ENCODE results near the gene ARID1A.
"Not testable (repeated sequence)": the region's sequence is repeated elsewhere in the genome, so short reads cannot be mapped to it uniquely, and the experiment has no call there.

ARID1A gene

DNA sequence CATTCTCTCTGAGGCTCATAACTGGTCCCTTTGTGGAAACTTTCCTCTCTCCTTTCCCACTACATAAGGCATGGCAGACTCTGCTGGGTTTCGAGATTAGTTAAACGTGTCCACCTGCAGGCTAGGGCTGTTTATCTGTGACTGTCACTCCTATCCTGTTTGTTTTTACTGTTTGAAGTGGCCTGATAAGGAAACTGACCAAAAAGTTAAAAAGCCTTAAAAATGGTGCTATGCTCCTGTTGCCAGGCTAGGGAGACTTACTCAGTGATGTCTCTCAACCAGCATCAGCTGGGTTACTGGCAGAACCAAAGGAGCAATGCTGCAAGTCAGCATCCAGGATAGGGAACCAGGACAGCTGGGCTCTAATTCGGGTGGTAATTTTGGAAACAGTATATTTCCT, 95.8 kb downstream of the ARID1A start:
- Histone ChIP-seq H3K27me3 (ENCODE audit: control insufficient read depth in 1 of 2, insufficient read depth in 2 of 2, low read length in 2 of 2) (no peaks in the 10 kb centered on the region), H3K4me3 (ENCODE audit: low read depth in 1 of 2, low read length in 2 of 2) (no peak overlapping the region), H3K27ac (ENCODE audit: low read depth, low read length) (no peak overlapping the region), H3K4me1 (ENCODE audit: control insufficient read depth in 1 of 2, insufficient read depth in 2 of 2, low read length in 2 of 2) (peaks cover 8 to 17% of the 10 kb centered on the region in 2 donors), H3K9me3 (ENCODE audit: control insufficient read depth in 1 of 2, low read length in 2 of 2) (no peaks in the 10 kb centered on the region), H3K36me3 (ENCODE audit: control insufficient read depth in 1 of 2, insufficient read depth in 2 of 2, low read length in 2 of 2) (peaks cover 0 to 17% of the 10 kb centered on the region in 2 donors), H3K9ac (ENCODE audit: low read depth in 1 of 2, low read length in 2 of 2) (no peak overlapping the region)

DNA sequence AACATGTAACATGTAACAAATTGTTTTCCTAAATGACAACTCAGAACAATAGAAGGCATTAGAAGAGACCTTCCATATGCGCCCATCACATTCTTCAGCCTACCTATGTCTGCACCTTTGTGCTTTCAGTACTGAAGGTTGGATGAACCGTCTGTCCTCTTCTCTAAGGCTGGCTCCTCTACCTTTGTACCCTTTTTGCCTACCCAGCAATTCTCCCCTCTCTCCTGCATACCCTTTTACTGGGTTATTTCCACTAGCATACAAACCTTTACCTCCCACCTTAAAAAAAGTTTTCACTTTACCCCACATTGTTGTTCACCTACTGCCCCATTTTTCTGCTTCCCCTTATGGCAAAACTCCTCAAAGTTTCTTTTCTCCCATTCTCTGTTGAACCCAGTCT, 97.1 kb downstream of the ARID1A start:
- Histone ChIP-seq H3K4me3 (ENCODE audit: low read depth in 1 of 2, low read length in 2 of 2) (no peak overlapping the region), H3K9ac (ENCODE audit: low read depth in 1 of 2, low read length in 2 of 2) (no peak overlapping the region), H3K27me3 (ENCODE audit: control insufficient read depth in 1 of 2, insufficient read depth in 2 of 2, low read length in 2 of 2) (no peaks in the 10 kb centered on the region), H3K27ac (ENCODE audit: low read depth, low read length) (no peak overlapping the region), H3K4me1 (ENCODE audit: control insufficient read depth in 1 of 2, insufficient read depth in 2 of 2, low read length in 2 of 2) (peaks cover 0 to 8% of the 10 kb centered on the region in 2 donors), H3K9me3 (ENCODE audit: control insufficient read depth in 1 of 2, low read length in 2 of 2) (no peaks in the 10 kb centered on the region), H3K36me3 (ENCODE audit: control insufficient read depth in 1 of 2, insufficient read depth in 2 of 2, low read length in 2 of 2) (peaks cover 3 to 17% of the 10 kb centered on the region in 2 donors)

DNA sequence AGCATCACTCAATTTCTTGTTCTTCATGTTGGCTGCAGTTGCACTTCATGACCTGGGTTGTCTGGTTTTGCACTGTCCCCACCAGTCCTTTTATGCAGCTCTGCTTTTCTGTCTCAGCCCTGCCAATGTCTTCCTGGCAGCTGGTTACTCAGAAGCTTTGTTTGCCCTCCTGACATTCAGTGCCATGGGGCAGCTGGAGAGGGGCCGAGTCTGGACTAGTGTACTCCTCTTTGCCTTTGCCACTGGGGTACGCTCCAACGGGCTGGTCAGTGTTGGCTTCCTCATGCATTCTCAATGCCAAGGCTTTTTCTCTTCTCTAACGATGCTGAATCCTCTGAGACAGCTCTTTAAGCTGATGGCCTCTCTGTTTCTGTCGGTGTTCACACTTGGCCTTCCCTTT, 98.6 kb downstream of the ARID1A start:
- Histone ChIP-seq H3K27ac (ENCODE audit: low read depth, low read length) (no peak overlapping the region), H3K9me3 (ENCODE audit: control insufficient read depth in 1 of 2, low read length in 2 of 2) (no peaks in the 10 kb centered on the region), H3K4me3 (ENCODE audit: low read depth in 1 of 2, low read length in 2 of 2) (no peak overlapping the region), H3K36me3 (ENCODE audit: control insufficient read depth in 1 of 2, insufficient read depth in 2 of 2, low read length in 2 of 2) (peaks cover 3 to 17% of the 10 kb centered on the region in 2 donors), H3K9ac (ENCODE audit: low read depth in 1 of 2, low read length in 2 of 2) (no peak overlapping the region), H3K4me1 (ENCODE audit: control insufficient read depth in 1 of 2, insufficient read depth in 2 of 2, low read length in 2 of 2) (peaks cover 0 to 1% of the 10 kb centered on the region in 2 donors), H3K27me3 (ENCODE audit: control insufficient read depth in 1 of 2, insufficient read depth in 2 of 2, low read length in 2 of 2) (no peaks in the 10 kb centered on the region)

DNA sequence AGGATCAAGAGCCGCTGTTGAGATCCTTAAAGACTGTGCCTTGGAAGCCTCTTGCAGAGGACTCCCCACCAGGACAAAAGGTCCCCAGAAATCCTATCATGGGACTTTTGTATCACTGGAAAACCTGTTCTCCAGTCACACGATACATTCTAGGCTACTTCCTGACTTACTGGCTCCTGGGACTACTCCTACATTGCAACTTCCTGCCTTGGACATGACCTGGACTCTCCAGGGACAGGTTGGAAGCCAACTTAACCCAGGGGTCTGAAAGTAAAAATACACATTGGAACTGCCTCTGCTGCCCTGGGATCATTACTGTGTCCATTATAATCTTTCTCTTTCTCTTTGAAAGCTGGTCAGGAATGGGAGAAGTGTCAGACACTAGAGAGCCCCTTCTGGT, 101.8 kb downstream of the ARID1A start:
- Histone ChIP-seq H3K9ac (ENCODE audit: low read depth in 1 of 2, low read length in 2 of 2) (no peak overlapping the region), H3K4me1 (ENCODE audit: control insufficient read depth in 1 of 2, insufficient read depth in 2 of 2, low read length in 2 of 2) (peaks cover 4 to 8% of the 10 kb centered on the region in 2 donors), H3K9me3 (ENCODE audit: control insufficient read depth in 1 of 2, low read length in 2 of 2) (no peaks in the 10 kb centered on the region), H3K27ac (ENCODE audit: low read depth, low read length) (no peak overlapping the region), H3K36me3 (ENCODE audit: control insufficient read depth in 1 of 2, insufficient read depth in 2 of 2, low read length in 2 of 2) (peaks cover 3 to 14% of the 10 kb centered on the region in 2 donors), H3K4me3 (ENCODE audit: low read depth in 1 of 2, low read length in 2 of 2) (no peak overlapping the region), H3K27me3 (ENCODE audit: control insufficient read depth in 1 of 2, insufficient read depth in 2 of 2, low read length in 2 of 2) (no peaks in the 10 kb centered on the region)

DNA sequence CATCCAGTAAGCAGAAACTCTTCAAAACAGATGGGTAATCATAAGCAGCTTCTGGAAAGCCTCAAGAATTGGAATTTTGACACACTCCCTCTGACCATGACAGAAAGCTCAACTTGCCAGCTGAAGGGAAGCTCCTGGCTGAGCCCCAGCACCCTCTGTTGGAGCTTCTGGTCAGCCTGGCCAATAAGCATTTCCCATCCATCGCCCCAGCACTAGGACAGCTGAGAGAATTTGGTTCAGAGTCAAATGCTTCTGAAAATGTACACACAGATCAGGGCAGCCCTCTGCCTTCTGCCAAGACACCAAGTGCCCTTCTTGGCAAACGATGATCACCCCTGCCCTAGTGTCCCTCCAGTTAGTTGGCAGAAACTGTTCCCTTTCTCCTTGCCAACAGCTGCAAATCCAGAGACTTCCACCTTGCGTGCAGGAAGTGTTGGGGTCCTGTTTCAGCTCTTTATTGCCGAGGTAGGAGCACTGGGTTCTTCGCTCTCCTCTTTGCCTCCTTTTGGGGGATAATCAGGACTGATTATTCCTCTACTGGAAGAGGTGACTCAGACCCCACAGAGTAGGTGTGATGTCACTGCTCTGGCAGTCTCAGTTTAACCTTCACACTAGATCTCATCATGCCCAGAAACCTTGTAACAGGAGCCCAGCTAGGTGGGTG, 103.8 kb downstream of the ARID1A start:
- no peak overlapping the region for H3K27ac ChIP-seq (ENCODE audit: low read depth, low read length)
- H3K36me3 ChIP-seq (ENCODE audit: control insufficient read depth in 1 of 2, insufficient read depth in 2 of 2, low read length in 2 of 2), result peaks cover 3 to 7% of the 10 kb centered on the region in 2 donors
- H3K9ac ChIP-seq (ENCODE audit: low read depth in 1 of 2, low read length in 2 of 2), result peak overlapping the region in 1 of 2 donors; percentile 0
- H3K27me3 ChIP-seq (ENCODE audit: control insufficient read depth in 1 of 2, insufficient read depth in 2 of 2, low read length in 2 of 2), result no peaks in the 10 kb centered on the region
- peaks cover 4 to 8% of the 10 kb centered on the region in 2 donors for H3K4me1 ChIP-seq (ENCODE audit: control insufficient read depth in 1 of 2, insufficient read depth in 2 of 2, low read length in 2 of 2)
- no peaks in the 10 kb centered on the region for H3K9me3 ChIP-seq (ENCODE audit: control insufficient read depth in 1 of 2, low read length in 2 of 2)
- no peak overlapping the region for H3K4me3 ChIP-seq (ENCODE audit: low read depth in 1 of 2, low read length in 2 of 2)

DNA sequence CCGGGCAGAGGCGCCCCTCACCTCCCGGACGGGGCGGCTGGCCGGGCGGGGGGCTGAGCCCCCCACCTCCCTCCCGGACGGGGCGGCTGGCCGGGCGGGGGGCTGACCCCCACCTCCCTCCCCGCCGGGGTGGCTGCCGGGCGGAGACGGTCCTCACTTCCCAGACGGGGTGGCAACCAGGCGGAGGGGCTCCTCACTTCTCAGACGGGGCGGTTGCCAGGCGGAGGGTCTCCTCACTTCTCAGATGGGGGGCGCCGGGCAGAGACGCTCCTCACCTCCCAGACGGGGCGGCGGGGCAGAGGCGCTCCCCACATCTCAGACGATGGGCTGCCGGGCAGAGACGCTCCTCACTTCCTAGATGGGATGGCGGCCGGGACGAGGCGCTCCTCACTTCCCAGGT, 108.1 kb downstream of the ARID1A start:
- not testable (repeated sequence) for H3K9ac ChIP-seq (ENCODE audit: low read depth in 1 of 2, low read length in 2 of 2); H3K4me3 ChIP-seq (ENCODE audit: low read depth in 1 of 2, low read length in 2 of 2)

DNA sequence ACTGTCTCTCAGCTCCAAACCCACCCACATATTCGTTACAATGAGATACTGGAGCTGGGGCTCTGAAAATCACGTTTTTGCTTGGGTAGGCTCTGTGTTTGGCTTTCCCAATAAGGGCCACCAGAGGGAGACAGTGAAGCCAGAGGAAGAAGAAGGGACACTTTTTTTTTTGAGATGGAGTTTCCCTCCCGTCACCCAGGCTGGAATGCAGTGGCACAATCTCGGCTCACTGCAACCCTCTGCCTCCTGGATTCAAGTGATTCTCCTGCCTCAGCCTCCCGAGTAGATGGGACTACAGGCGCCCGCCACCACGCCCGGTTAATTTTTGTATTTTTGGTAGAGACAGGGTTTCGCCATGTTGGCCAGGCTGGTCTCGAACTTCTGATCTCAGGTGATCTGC, 114.3 kb downstream of the ARID1A start:
- not testable (repeated sequence) for H3K9ac ChIP-seq (ENCODE audit: low read depth in 1 of 2, low read length in 2 of 2); H3K36me3 ChIP-seq (ENCODE audit: control insufficient read depth in 1 of 2, insufficient read depth in 2 of 2, low read length in 2 of 2); H3K4me1 ChIP-seq (ENCODE audit: control insufficient read depth in 1 of 2, insufficient read depth in 2 of 2, low read length in 2 of 2); H3K9me3 ChIP-seq (ENCODE audit: control insufficient read depth in 1 of 2, low read length in 2 of 2); H3K27me3 ChIP-seq (ENCODE audit: control insufficient read depth in 1 of 2, insufficient read depth in 2 of 2, low read length in 2 of 2); H3K27ac ChIP-seq (ENCODE audit: low read depth, low read length); H3K4me3 ChIP-seq (ENCODE audit: low read depth in 1 of 2, low read length in 2 of 2)

More for the DNA sequence above, 108.1 kb downstream of the ARID1A start:
- not testable (repeated sequence) for H3K36me3 ChIP-seq (ENCODE audit: control insufficient read depth in 1 of 2, insufficient read depth in 2 of 2, low read length in 2 of 2); H3K27ac ChIP-seq (ENCODE audit: low read depth, low read length); H3K27me3 ChIP-seq (ENCODE audit: control insufficient read depth in 1 of 2, insufficient read depth in 2 of 2, low read length in 2 of 2); H3K9me3 ChIP-seq (ENCODE audit: control insufficient read depth in 1 of 2, low read length in 2 of 2); H3K4me1 ChIP-seq (ENCODE audit: control insufficient read depth in 1 of 2, insufficient read depth in 2 of 2, low read length in 2 of 2)

DNA sequence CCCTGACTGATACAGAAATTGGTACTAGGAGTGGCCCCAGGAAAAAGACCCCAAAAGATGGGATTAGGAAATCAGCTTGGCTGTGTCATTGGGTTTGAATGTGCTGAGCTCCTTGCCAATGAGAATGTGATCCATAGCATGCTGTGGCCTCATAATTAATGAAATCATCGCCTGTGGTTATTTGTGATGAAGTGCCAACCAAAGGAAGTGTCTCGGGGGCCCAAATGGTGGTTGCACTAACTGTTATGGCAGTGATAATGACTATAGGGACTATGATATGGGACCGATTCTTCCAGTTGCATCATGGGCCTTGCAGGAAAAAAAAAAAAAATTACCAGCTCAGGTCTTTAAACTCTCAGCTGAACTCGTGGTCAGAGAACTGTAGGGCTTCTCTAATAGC, 115.2 kb downstream of the ARID1A start:
- Histone ChIP-seq H3K9ac (ENCODE audit: low read depth in 1 of 2, low read length in 2 of 2) (no peak overlapping the region), H3K9me3 (ENCODE audit: control insufficient read depth in 1 of 2, low read length in 2 of 2) (no peaks in the 10 kb centered on the region), H3K4me1 (ENCODE audit: control insufficient read depth in 1 of 2, insufficient read depth in 2 of 2, low read length in 2 of 2) (no peaks in the 10 kb centered on the region), H3K4me3 (ENCODE audit: low read depth in 1 of 2, low read length in 2 of 2) (no peak overlapping the region), H3K27ac (ENCODE audit: low read depth, low read length) (no peak overlapping the region), H3K36me3 (ENCODE audit: control insufficient read depth in 1 of 2, insufficient read depth in 2 of 2, low read length in 2 of 2) (no peaks in the 10 kb centered on the region), H3K27me3 (ENCODE audit: control insufficient read depth in 1 of 2, insufficient read depth in 2 of 2, low read length in 2 of 2) (no peaks in the 10 kb centered on the region)

DNA sequence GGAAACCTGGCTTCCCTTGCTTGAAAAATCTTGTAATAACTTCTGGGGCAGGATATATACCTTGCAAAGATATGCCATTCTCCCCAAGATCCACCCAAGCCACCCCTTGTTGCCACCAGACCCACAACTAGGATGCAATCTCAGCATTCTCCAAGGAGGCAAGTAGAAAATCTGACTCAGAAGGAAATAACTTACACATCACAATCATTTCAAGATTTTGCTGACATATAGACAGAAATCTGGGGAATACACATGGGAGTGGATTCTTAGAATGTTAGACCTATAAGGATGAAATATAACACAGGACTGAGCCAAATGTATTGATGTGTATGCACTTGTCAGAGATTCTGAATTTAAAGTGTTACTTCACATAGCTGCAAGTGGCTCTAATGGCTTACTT, 115.9 kb downstream of the ARID1A start:
- Histone ChIP-seq H3K9ac (ENCODE audit: low read depth in 1 of 2, low read length in 2 of 2) (peak overlapping the region in 1 of 2 donors; percentile 23), H3K4me3 (ENCODE audit: low read depth in 1 of 2, low read length in 2 of 2) (no peak overlapping the region), H3K4me1 (ENCODE audit: control insufficient read depth in 1 of 2, insufficient read depth in 2 of 2, low read length in 2 of 2) (no peaks in the 10 kb centered on the region), H3K27me3 (ENCODE audit: control insufficient read depth in 1 of 2, insufficient read depth in 2 of 2, low read length in 2 of 2) (no peaks in the 10 kb centered on the region), H3K36me3 (ENCODE audit: control insufficient read depth in 1 of 2, insufficient read depth in 2 of 2, low read length in 2 of 2) (no peaks in the 10 kb centered on the region), H3K27ac (ENCODE audit: low read depth, low read length) (no peak overlapping the region), H3K9me3 (ENCODE audit: control insufficient read depth in 1 of 2, low read length in 2 of 2) (no peaks in the 10 kb centered on the region)

DNA sequence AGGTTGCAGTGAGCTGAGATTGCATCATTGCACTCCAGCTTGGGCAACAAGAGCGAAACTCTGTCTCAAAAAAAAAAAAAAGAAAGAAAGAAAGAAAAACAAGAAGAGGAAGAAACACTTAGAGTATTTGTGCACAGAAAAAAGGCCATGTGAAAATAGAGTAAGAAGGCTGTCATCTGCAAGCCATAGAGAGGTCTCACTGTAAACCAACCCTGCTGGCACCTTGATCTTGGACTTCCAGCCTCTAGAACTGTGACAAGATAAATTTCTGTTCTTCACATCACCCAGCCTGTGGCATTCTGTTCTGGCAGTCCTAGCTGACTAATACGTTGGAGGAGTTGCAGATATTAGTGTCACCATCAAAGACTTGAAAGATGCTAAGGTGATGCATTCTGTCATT, 118.6 kb downstream of the ARID1A start:
- no peaks in the 10 kb centered on the region for H3K27me3 ChIP-seq (ENCODE audit: control insufficient read depth in 1 of 2, insufficient read depth in 2 of 2, low read length in 2 of 2)
- H3K9ac ChIP-seq (ENCODE audit: low read depth in 1 of 2, low read length in 2 of 2), result no peak overlapping the region
- no peak overlapping the region for H3K4me3 ChIP-seq (ENCODE audit: low read depth in 1 of 2, low read length in 2 of 2)
- no peaks in the 10 kb centered on the region for H3K36me3 ChIP-seq (ENCODE audit: control insufficient read depth in 1 of 2, insufficient read depth in 2 of 2, low read length in 2 of 2)
- no peak overlapping the region for H3K27ac ChIP-seq (ENCODE audit: low read depth, low read length)
- no peaks in the 10 kb centered on the region for H3K4me1 ChIP-seq (ENCODE audit: control insufficient read depth in 1 of 2, insufficient read depth in 2 of 2, low read length in 2 of 2)
- no peaks in the 10 kb centered on the region for H3K9me3 ChIP-seq (ENCODE audit: control insufficient read depth in 1 of 2, low read length in 2 of 2)

DNA sequence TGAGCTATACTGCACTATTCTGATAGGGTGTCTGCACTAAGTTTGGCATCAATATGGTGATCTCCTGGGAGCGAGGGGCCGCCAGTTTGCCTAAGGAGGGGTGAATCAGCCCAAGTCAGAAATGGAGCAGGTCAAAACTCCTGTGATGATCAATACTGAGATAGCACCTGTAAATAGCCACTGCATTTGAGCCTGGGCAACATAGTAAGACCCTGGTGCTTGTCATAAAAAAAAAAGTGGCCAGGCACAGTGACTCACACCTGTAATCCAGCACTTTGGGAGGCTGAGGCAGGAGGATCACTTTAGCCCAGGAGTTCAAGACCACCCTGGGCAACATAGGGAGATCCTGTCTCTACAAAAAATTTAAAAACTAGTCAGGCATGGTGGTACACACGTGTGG, 119.1 kb downstream of the ARID1A start:
- H3K4me1 ChIP-seq (ENCODE audit: control insufficient read depth in 1 of 2, insufficient read depth in 2 of 2, low read length in 2 of 2), result no peaks in the 10 kb centered on the region
- H3K36me3 ChIP-seq (ENCODE audit: control insufficient read depth in 1 of 2, insufficient read depth in 2 of 2, low read length in 2 of 2), result no peaks in the 10 kb centered on the region
- H3K9ac ChIP-seq (ENCODE audit: low read depth in 1 of 2, low read length in 2 of 2), result no peak overlapping the region
- no peak overlapping the region for H3K4me3 ChIP-seq (ENCODE audit: low read depth in 1 of 2, low read length in 2 of 2)
- no peaks in the 10 kb centered on the region for H3K27me3 ChIP-seq (ENCODE audit: control insufficient read depth in 1 of 2, insufficient read depth in 2 of 2, low read length in 2 of 2)
- no peaks in the 10 kb centered on the region for H3K9me3 ChIP-seq (ENCODE audit: control insufficient read depth in 1 of 2, low read length in 2 of 2)
- H3K27ac ChIP-seq (ENCODE audit: low read depth, low read length), result no peak overlapping the region
